Lung (tissue), 12 donors: ENCODE data around the gene CHD9. TPM values are rescaled to one million over a fixed set of nuclear protein-coding genes. Genes with fewer than 3 reads are reported as not detected.

Experiments
- ATAC-seq: fragments of 200-7000 bp; cut with Tn5 transposase; one replicate; pipeline ENCODE4 v1.9.1; 2020; ENCODE audit warnings: moderate number of reproducible peaks; ENCODE audit not compliant: insufficient read depth, low FRiP score
- DNase-seq, 3 donors: peaks; one replicate each; pipeline ENCODE4 v3.0.0-alpha.2; 2013 to 2017
- H3K27ac ChIP-seq, 2 donors: one replicate each; pipeline ENCODE4 v1.5.1; 2013; ENCODE audit warnings: mild to moderate bottlenecking in 2 of 2, moderate library complexity in 2 of 2, control low read depth in 1 of 2, inconsistent platforms in 1 of 2, low read depth in 1 of 2, low read length in 1 of 2
- H3K27me3 ChIP-seq, 3 donors: one replicate each; pipeline ENCODE4 v1.5.1; 2013; ENCODE audit warnings: low read length in 2 of 3; ENCODE audit not compliant: control insufficient read depth in 3 of 3, insufficient read depth in 3 of 3
- H3K36me3 ChIP-seq, 4 donors: one replicate each; pipeline ENCODE4 v1.5.1; 2013; ENCODE audit warnings: low read length in 4 of 4, mild to moderate bottlenecking in 1 of 4, moderate library complexity in 1 of 4; ENCODE audit not compliant: control insufficient read depth in 4 of 4, insufficient read depth in 4 of 4
- H3K4me1 ChIP-seq, 5 donors: one replicate each; pipeline ENCODE4 v1.5.1; 2013; ENCODE audit warnings: low read length in 5 of 5, mild to moderate bottlenecking in 2 of 5, moderate library complexity in 1 of 5; ENCODE audit not compliant: control insufficient read depth in 5 of 5, insufficient read depth in 5 of 5
- H3K4me3 ChIP-seq: one replicate; pipeline ENCODE4 v1.5.1; 2013; ENCODE audit warnings: mild to moderate bottlenecking, control low read depth, moderate library complexity
- H3K9ac ChIP-seq, 2 donors: one replicate each; pipeline ENCODE4 v1.5.1; 2013; ENCODE audit warnings: low read length in 2 of 2, control low read depth in 1 of 2; ENCODE audit not compliant: insufficient read depth in 1 of 2
- H3K9me3 ChIP-seq, 4 donors: one replicate each; pipeline ENCODE4 v1.5.1; 2013; ENCODE audit warnings: low read length in 3 of 4, mild to moderate bottlenecking in 1 of 4, moderate library complexity in 1 of 4; ENCODE audit not compliant: control insufficient read depth in 4 of 4, insufficient read depth in 3 of 4
- CTCF ChIP-seq: IDR thresholded peaks from 2 replicates; pipeline ENCODE4 v1.5.1; 2012; ENCODE audit warnings: mild to moderate bottlenecking; ENCODE audit errors: control extremely low read depth, extremely low read depth
- WGBS, 2 donors: extraction: QIAGEN DNeasy Blood & Tissue Kit; methylation state at CpG; one replicate each; pipeline ENCODE4 v1.1.7; 2013; 5-methylcytosine and 5-hydroxymethylcytosine counted together
- polyA plus RNA-seq, 2 donors: library from polyadenylated mRNA; stranded (reverse); fragments of 200-250 nt; gene quantifications; one replicate each; pipeline ENCODE4 v1.2.1, GENCODE V29; 2013
- total RNA-seq, 2 donors: library from RNA; depleted of rRNA in 1 of 2; stranded (reverse); fragments of >200 nt in 1 of 2; gene quantifications; one replicate each; pipeline ENCODE4 v1.2.1, GENCODE V29; 2014 to 2021
- donor health status: control.
- donor health status: control.
- donor health status: Bipolar disorder and iron deficiency.
- donor health status: healthy.
- donor health status: DM: yes; HTN: yes; CAD: no.

The CHD9 gene
- total and polyA plus RNA-seq, 4 donors = 12.7 to 138 (median 39.4) TPM

GRCh38 chr16:53159781-53160436, 105.1 kb downstream of the CHD9 start:
- H3K27ac ChIP-seq = no peak overlapping the region
- 71 to 81% methylated on average over 6 of the region's 6 CpGs for WGBS, 2 donors
- no peak for ATAC-seq
- H3K4me3 ChIP-seq = no peak overlapping the region
- no peaks in the 10 kb centered on the region for H3K9me3 ChIP-seq
- peak; percentile 40 for TF ChIP-seq CTCF
- H3K4me1 ChIP-seq = no peaks in the 10 kb centered on the region
- H3K27me3 ChIP-seq = no peaks in the 10 kb centered on the region
- no peak overlapping the region for H3K9ac ChIP-seq
- DNase-seq = peak; percentile 18 to 82 (median 70)
- peaks cover 4 to 16% (median 8%) of the 10 kb centered on the region in 4 donors for H3K36me3 ChIP-seq

- ATAC-seq (no peak), DNase-seq (no peak)
- TF ChIP-seq CTCF = no peak
- Histone ChIP-seq H3K9ac (no peak overlapping the region), H3K27me3 (no peaks in the 10 kb centered on the region), H3K36me3 (peaks cover 0 to 3% (median 0%) of the 10 kb centered on the region in 4 donors), H3K27ac (no peak overlapping the region), H3K4me3 (no peak overlapping the region), H3K4me1 (peaks cover 0 to 5% (median 0%) of the 10 kb centered on the region in 5 donors), H3K9me3 (no peaks in the 10 kb centered on the region)
Observed at GRCh38 chr16:53166099-53166498, 111.3 kb downstream of the CHD9 start.

- DNase-seq (no peak), ATAC-seq (peak; percentile 34)
- H3K27ac ChIP-seq = no peak overlapping the region
- H3K27me3 ChIP-seq = no peaks in the 10 kb centered on the region
- no peaks in the 10 kb centered on the region for H3K36me3 ChIP-seq
- H3K4me3 ChIP-seq = no peak overlapping the region
- WGBS, 2 donors = 77 to 92% methylated on average over 6 of the region's 6 CpGs
- H3K9ac ChIP-seq = no peak overlapping the region
- peaks cover 0 to 5% (median 0%) of the 10 kb centered on the region in 5 donors for H3K4me1 ChIP-seq
- no peak for TF ChIP-seq CTCF
- H3K9me3 ChIP-seq = no peaks in the 10 kb centered on the region
Observed at GRCh38 chr16:53168744-53169143, 114.0 kb downstream of the CHD9 start.

- Histone ChIP-seq H3K9ac (no peak overlapping the region), H3K27ac (no peak overlapping the region), H3K27me3 (no peaks in the 10 kb centered on the region), H3K4me3 (no peak overlapping the region), H3K9me3 (no peaks in the 10 kb centered on the region), H3K36me3 (peaks cover 0 to 3% (median 0%) of the 10 kb centered on the region in 4 donors), H3K4me1 (peaks cover 0 to 5% (median 1%) of the 10 kb centered on the region in 5 donors)
- DNase-seq (no peak), ATAC-seq (no peak)
- 64 to 66% methylated on average over 4 of the region's 4 CpGs for WGBS, 2 donors
- no peak for TF ChIP-seq CTCF
Observed at GRCh38 chr16:53172517-53172916, 117.7 kb downstream of the CHD9 start.
